Mucosa of descending colon (tissue), 3 donors: ENCODE data around the gene GNAO1. TPM values are rescaled to one million over a fixed set of nuclear protein-coding genes. Genes with fewer than 3 reads are reported as not detected.

Source experiments
- ATAC-seq: fragments of 200-7000 bp; cut with Tn5 transposase; one replicate; pipeline ENCODE4 v1.9.1; 2020; ENCODE audit warnings: mild to moderate bottlenecking, moderate library complexity
- DNase-seq, 3 donors: peaks; one replicate each; pipeline ENCODE4 v3.0.0-alpha.2; 2020
- H3K36me3 ChIP-seq: fragments of 200-600 bp; one replicate; pipeline ENCODE4 v1.8.0; 2021; ENCODE audit warnings: low read depth, mild to moderate bottlenecking
- H3K4me1 ChIP-seq: fragments of 200-600 bp; one replicate; pipeline ENCODE4 v1.8.0; 2021; ENCODE audit warnings: low read depth, mild to moderate bottlenecking
- H3K4me3 ChIP-seq: fragments of 200-600 bp; one replicate; pipeline ENCODE4 v1.8.0; 2021; ENCODE audit warnings: mild to moderate bottlenecking
- H3K9me3 ChIP-seq: fragments of 200-600 bp; one replicate; pipeline ENCODE4 v1.8.0; 2021; ENCODE audit warnings: mild to moderate bottlenecking
- CTCF ChIP-seq: fragments of 200-600 bp; IDR thresholded peaks from one replicate; pipeline ENCODE4 v1.8.0; 2022; ENCODE audit warnings: antibody characterized with exemption, mild to moderate bottlenecking
- intact Hi-C, 2 donors: fragments of 100-400 bp; cut with DNase I in 1 of 2; cut with micrococcal nuclease in 1 of 2; formaldehyde crosslinking; loops; one replicate each; pipeline versions ENCODE4 v1.11.0 to v1.11.1; 2022; cut with DNase I, micrococcal nuclease
- total RNA-seq, 3 donors: library from RNA; stranded (reverse); fragmentation: NEBNext Ultra II Directional in 2 of 3; extraction: Animal tissue kit (Norgen Biotek cat#: 25700) in 2 of 3; gene quantifications; one replicate each; pipeline versions ENCODE4 v1.2.1 to v1.2.4, GENCODE V29; 2021 to 2023
- donor health status: DM: no; HTN: no; CAD: no; lungs with moderate emphysema.
- donor health status: DM: no; HTN: no; CAD: no.
- donor health status: DM: no; HTN: yes; CAD: no.

GNAO1 gene
- total RNA-seq, 3 donors from 2014 or later: 8.3 to 113 (median 9.8) TPM

GRCh38 chr16:56312028-56312300, 120.7 kb downstream of the GNAO1 start:
- ATAC-seq (no peak), DNase-seq (no peak)
- no peak overlapping the region for H3K4me3 ChIP-seq
- intact Hi-C loops: no loop called here
- no peaks in the 10 kb centered on the region for H3K36me3 ChIP-seq
- no peaks in the 10 kb centered on the region for H3K9me3 ChIP-seq
- H3K4me1 ChIP-seq: no peaks in the 10 kb centered on the region
- no peak for TF ChIP-seq CTCF

- Histone ChIP-seq H3K4me1 (no peaks in the 10 kb centered on the region), H3K9me3 (no peaks in the 10 kb centered on the region), H3K36me3 (no peaks in the 10 kb centered on the region), H3K4me3 (no peak overlapping the region)
- DNase-seq: no peak
- intact Hi-C loops: no loop called here
- no peak for TF ChIP-seq CTCF
- ATAC-seq: no peak
Measured at GRCh38 chr16:56312556-56312955, 121.3 kb downstream of the GNAO1 start.

GRCh38 chr16:56314244-56314850, 123.1 kb downstream of the GNAO1 start:
- no peaks in the 10 kb centered on the region for H3K9me3 ChIP-seq
- no peaks in the 10 kb centered on the region for H3K36me3 ChIP-seq
- intact Hi-C loops: no loop called here
- no peak overlapping the region for H3K4me3 ChIP-seq
- DNase-seq (no peak), ATAC-seq (no peak)
- peaks cover 5% of the 10 kb centered on the region for H3K4me1 ChIP-seq
- no peak for TF ChIP-seq CTCF

GRCh38 chr16:56315955-56316354, 124.7 kb downstream of the GNAO1 start:
- no peaks in the 10 kb centered on the region for H3K9me3 ChIP-seq
- no peaks in the 10 kb centered on the region for H3K36me3 ChIP-seq
- intact Hi-C loops: loop anchor here (5.0 kb wide), 2 partner anchors 369 to 374 kb away; no protein-coding TSS in a partner anchor
- no peak for TF ChIP-seq CTCF
- DNase-seq: no peak
- H3K4me3 ChIP-seq: no peak overlapping the region
- ATAC-seq: no peak
- peaks cover 5% of the 10 kb centered on the region for H3K4me1 ChIP-seq

- Histone ChIP-seq H3K4me3 (no peak overlapping the region), H3K36me3 (no peaks in the 10 kb centered on the region), H3K9me3 (no peaks in the 10 kb centered on the region), H3K4me1 (peaks cover 5% of the 10 kb centered on the region)
- TF ChIP-seq CTCF: no peak
- intact Hi-C loops: loop anchor here (5.0 kb wide), 2 partner anchors 369 to 374 kb away; no protein-coding TSS in a partner anchor
- ATAC-seq (no peak), DNase-seq (no peak)
Measured at GRCh38 chr16:56316545-56316944, 125.3 kb downstream of the GNAO1 start.
